OCI-LY3 (cell line): ENCODE data around the gene CNNM1.

Experiments
- H2AFZ ChIP-seq: fragments of 200-600, 300-600 bp; shearing (Covaris generic); 2 replicates; pipeline ENCODE4 v1.6.0; 2014; ENCODE audit warnings: antibody characterized with exemption, low read depth, low read length
- H3K27ac ChIP-seq: fragments of 200-600, 300-600 bp; sonication (generic); 2 replicates; pipeline ENCODE4 v1.5.1; 2014; ENCODE audit warnings: mild to moderate bottlenecking, low read length, moderate library complexity, mixed read lengths
- H3K27me3 ChIP-seq: fragments of 200-600, 300-600 bp; sonication (generic); 2 replicates; pipeline ENCODE4 v1.6.1; 2014; ENCODE audit warnings: low read depth, low read length, mixed read lengths
- H3K36me3 ChIP-seq: fragments of 200-600, 300-600 bp; sonication (generic); replicated peaks from 2 replicates; pipeline ENCODE3; 2014; ENCODE audit warnings: low read depth, low read length, mixed read lengths
- H3K4me1 ChIP-seq: fragments of 300-600, 200-600 bp; sonication (generic); 2 replicates; pipeline ENCODE4 v1.6.1; 2014; ENCODE audit warnings: low read length, mixed read lengths
- H3K4me2 ChIP-seq: fragments of 200-600, 300-600 bp; sonication (generic); 2 replicates; pipeline ENCODE4 v1.6.1; 2014; ENCODE audit warnings: low read length, mixed read lengths
- H3K4me3 ChIP-seq: fragments of 300-600, 200-600 bp; sonication (generic); 2 replicates; pipeline ENCODE4 v1.5.1; 2014; ENCODE audit warnings: antibody characterized with exemption, mild to moderate bottlenecking, low read length, moderate library complexity
- H3K79me2 ChIP-seq: fragments of 300-600, 200-600 bp; shearing (Covaris generic); 2 replicates; pipeline ENCODE4 v1.6.1; 2014; ENCODE audit warnings: mild to moderate bottlenecking, low read length, mixed read lengths
- H3K9ac ChIP-seq: fragments of 300-600, 200-600 bp; shearing (Covaris generic); 2 replicates; pipeline ENCODE4 v1.6.0; 2014; ENCODE audit warnings: mild to moderate bottlenecking, low read length, moderate library complexity
- H3K9me3 ChIP-seq: fragments of 200-600, 300-600 bp; shearing (Covaris generic); 2 replicates; pipeline ENCODE4 v1.6.1; 2014; ENCODE audit warnings: low read length, mixed read lengths; ENCODE audit not compliant: insufficient read depth
- H4K20me1 ChIP-seq: fragments of 200-600, 300-600 bp; sonication (generic); 2 replicates; pipeline ENCODE4 v1.6.1; 2016; ENCODE audit warnings: low read length, mixed read lengths; ENCODE audit not compliant: insufficient read depth
- CTCF ChIP-seq: fragments of 200-600, 300-600 bp; sonication (generic); IDR thresholded peaks from 2 replicates; pipeline ENCODE4 v1.5.1; 2014; ENCODE audit warnings: antibody characterized with exemption, low read length, low read depth
- EZH2phosphoT487 ChIP-seq: fragments of 200-600 bp; shearing (Covaris generic); IDR thresholded peaks from 2 replicates; pipeline ENCODE4 v1.6.1; 2018; ENCODE audit warnings: antibody characterized with exemption, mixed run types, low read depth

CNNM1 gene

GRCh38 chr10:99370993-99371392, 41.8 kb downstream of the CNNM1 start:
- H3K9ac ChIP-seq: no peak overlapping the region
- peaks cover 4% of the 10 kb centered on the region; the same call in 1 of the 2 replicates for H4K20me1 ChIP-seq
- no peaks in the 10 kb centered on the region for H3K36me3 ChIP-seq
- peaks cover 17% of the 10 kb centered on the region for H3K4me1 ChIP-seq
- H3K27ac ChIP-seq: no peak overlapping the region
- peak overlapping the region; percentile 75 for H3K4me2 ChIP-seq
- H2AFZ ChIP-seq: no peak overlapping the region
- no peaks in the 10 kb centered on the region for H3K9me3 ChIP-seq
- peaks cover 90% of the 10 kb centered on the region for H3K27me3 ChIP-seq
- H3K4me3 ChIP-seq: peak overlapping the region; percentile 41
- H3K79me2 ChIP-seq: no peaks in the 10 kb centered on the region
- TF ChIP-seq EZH2phosphoT487 (no peak), CTCF (peak; percentile 20; the same call in 1 of the 2 replicates)

GRCh38 chr10:99372546-99373271, 43.6 kb downstream of the CNNM1 start:
- Histone ChIP-seq H3K4me2 (no peak overlapping the region), H2AFZ (no peak overlapping the region), H3K9me3 (no peaks in the 10 kb centered on the region)

GRCh38 chr10:99374526-99374925, 45.4 kb downstream of the CNNM1 start:
- Histone ChIP-seq H3K4me1 (peaks cover 17% of the 10 kb centered on the region), H4K20me1 (peaks cover 4% of the 10 kb centered on the region; the same call in 1 of the 2 replicates), H3K36me3 (no peaks in the 10 kb centered on the region), H3K27me3 (peaks cover 67% of the 10 kb centered on the region), H3K4me3 (no peak overlapping the region), H3K9ac (no peak overlapping the region), H3K79me2 (no peaks in the 10 kb centered on the region), H2AFZ (no peak overlapping the region), H3K9me3 (no peaks in the 10 kb centered on the region), H3K4me2 (no peak overlapping the region), H3K27ac (no peak overlapping the region)
- TF ChIP-seq EZH2phosphoT487: no peak
- no peak for TF ChIP-seq CTCF

More at GRCh38 chr10:99372546-99373271, 43.6 kb downstream of the CNNM1 start:
- TF ChIP-seq CTCF (no peak), EZH2phosphoT487 (no peak)
- no peak overlapping the region for H3K4me3 ChIP-seq
- no peak overlapping the region for H3K27ac ChIP-seq
- H4K20me1 ChIP-seq: peaks cover 4% of the 10 kb centered on the region; the same call in 1 of the 2 replicates
- no peaks in the 10 kb centered on the region for H3K79me2 ChIP-seq
- peaks cover 17% of the 10 kb centered on the region for H3K4me1 ChIP-seq
- H3K36me3 ChIP-seq: no peaks in the 10 kb centered on the region
- H3K27me3 ChIP-seq: peaks cover 85% of the 10 kb centered on the region
- no peak overlapping the region for H3K9ac ChIP-seq

- Histone ChIP-seq H3K27ac (no peak overlapping the region), H3K79me2 (no peaks in the 10 kb centered on the region), H3K36me3 (no peaks in the 10 kb centered on the region), H3K4me1 (peaks cover 17% of the 10 kb centered on the region), H3K4me2 (no peak overlapping the region), H3K9me3 (no peaks in the 10 kb centered on the region), H3K9ac (no peak overlapping the region), H4K20me1 (peaks cover 4% of the 10 kb centered on the region; the same call in 1 of the 2 replicates), H2AFZ (no peak overlapping the region), H3K27me3 (peaks cover 63% of the 10 kb centered on the region), H3K4me3 (no peak overlapping the region)
- TF ChIP-seq EZH2phosphoT487 (no peak), CTCF (no peak)
These were observed 45.8 kb downstream of the CNNM1 start for GRCh38 chr10:99374972-99375371.
